ENCODE measurements around the gene FYN. TPM values are rescaled to one million over a fixed set of nuclear protein-coding genes. Genes with fewer than 3 reads are reported as not detected.

FYN gene
- total and polyA plus RNA-seq, 2 donors from 2014 or later, result 34.5 to 52.4 TPM

GRCh38 chr6:111736005-111736608, 137.1 kb downstream of the FYN start:
- Histone ChIP-seq H3K9me3 (ENCODE audit: control insufficient read depth in 2 of 3, insufficient read depth in 1 of 3, low read length in 3 of 3) (peaks cover 0 to 6% (median 0%) of the 10 kb centered on the region in 3 donors), H3K36me3 (ENCODE audit: control insufficient read depth in 2 of 3, insufficient read depth in 3 of 3, low read length in 3 of 3) (no peaks in the 10 kb centered on the region), H3K27ac (ENCODE audit: low read depth in 2 of 2, low read length in 2 of 2) (no peak overlapping the region), H3K27me3 (ENCODE audit: control insufficient read depth, insufficient read depth, low read length) (no peaks in the 10 kb centered on the region), H3K4me3 (ENCODE audit: low read length in 3 of 3) (no peak overlapping the region), H3K9ac (ENCODE audit: low read length in 3 of 3) (no peak overlapping the region), H3K4me1 (ENCODE audit: control insufficient read depth in 2 of 3, insufficient read depth in 2 of 3, low read depth in 1 of 3, low read length in 3 of 3) (peaks cover 0 to 11% (median 0%) of the 10 kb centered on the region in 3 donors)
- FAIRE-seq (no peak), DNase-seq (no peak)
- TF ChIP-seq CTCF (IDR thresholded peaks at IDR 0.05; ENCODE audit: borderline replicate concordance, extremely low read depth, insufficient read depth), result no peak
- intact Hi-C loops (cut with DNase I), result no loop called here

GRCh38 chr6:111734068-111735061, 138.9 kb downstream of the FYN start:
- TF ChIP-seq CTCF (IDR thresholded peaks at IDR 0.05; ENCODE audit: borderline replicate concordance, extremely low read depth, insufficient read depth), result no peak
- FAIRE-seq (no peak), DNase-seq (peak in 2 of 5 donors; percentile 35 to 86)
- intact Hi-C loops (cut with DNase I), result no loop called here
- H3K9me3 ChIP-seq (ENCODE audit: control insufficient read depth in 2 of 3, insufficient read depth in 1 of 3, low read length in 3 of 3), result peaks cover 0 to 6% (median 0%) of the 10 kb centered on the region in 3 donors
- no peaks in the 10 kb centered on the region for H3K27me3 ChIP-seq (ENCODE audit: control insufficient read depth, insufficient read depth, low read length)
- H3K9ac ChIP-seq (ENCODE audit: low read length in 3 of 3), result no peak overlapping the region
- peaks cover 0 to 11% (median 3%) of the 10 kb centered on the region in 3 donors for H3K4me1 ChIP-seq (ENCODE audit: control insufficient read depth in 2 of 3, insufficient read depth in 2 of 3, low read depth in 1 of 3, low read length in 3 of 3)
- H3K36me3 ChIP-seq (ENCODE audit: control insufficient read depth in 2 of 3, insufficient read depth in 3 of 3, low read length in 3 of 3), result no peaks in the 10 kb centered on the region
- no peak overlapping the region for H3K27ac ChIP-seq (ENCODE audit: low read depth in 2 of 2, low read length in 2 of 2)
- no peak overlapping the region for H3K4me3 ChIP-seq (ENCODE audit: low read length in 3 of 3)

GRCh38 chr6:111732390-111732789, 140.9 kb downstream of the FYN start:
- Histone ChIP-seq H3K27me3 (ENCODE audit: control insufficient read depth, insufficient read depth, low read length) (no peaks in the 10 kb centered on the region), H3K4me1 (ENCODE audit: control insufficient read depth in 2 of 3, insufficient read depth in 2 of 3, low read depth in 1 of 3, low read length in 3 of 3) (peaks cover 0 to 11% (median 3%) of the 10 kb centered on the region in 3 donors), H3K36me3 (ENCODE audit: control insufficient read depth in 2 of 3, insufficient read depth in 3 of 3, low read length in 3 of 3) (no peaks in the 10 kb centered on the region), H3K9me3 (ENCODE audit: control insufficient read depth in 2 of 3, insufficient read depth in 1 of 3, low read length in 3 of 3) (peaks cover 0 to 6% (median 0%) of the 10 kb centered on the region in 3 donors), H3K27ac (ENCODE audit: low read depth in 2 of 2, low read length in 2 of 2) (no peak overlapping the region), H3K4me3 (ENCODE audit: low read length in 3 of 3) (no peak overlapping the region), H3K9ac (ENCODE audit: low read length in 3 of 3) (no peak overlapping the region)
- intact Hi-C loops (cut with DNase I), result no loop called here
- FAIRE-seq (no peak), DNase-seq (no peak)
- no peak for TF ChIP-seq CTCF (IDR thresholded peaks at IDR 0.05; ENCODE audit: borderline replicate concordance, extremely low read depth, insufficient read depth)
